GM19467 (cell line): ENCODE measurements around the gene HDLBP.

Experiments used
- ATAC-seq: cut with Tn5 transposase; IDR thresholded peaks from one replicate; pipeline ENCODE4 v1.9.1; 2021; ENCODE audit warnings: mild to moderate bottlenecking, moderate library complexity; ENCODE audit not compliant: unreplicated experiment

HDLBP gene

GRCh38 chr2:241315093-241315878, at the start of gene HDLBP:
Gene HDLBP (minus strand): TSS chr2:241315672. CDS start chr2:241266869, 48,803 bp downstream.
- ATAC-seq: peak; percentile 80

- ATAC-seq: no peak
Observed at GRCh38 chr2:241364781-241365180, 49.3 kb upstream of the HDLBP start.

- ATAC-seq: no peak
Observed at GRCh38 chr2:241363426-241363825, 48.0 kb upstream of the HDLBP start.

- no peak for ATAC-seq
Observed at GRCh38 chr2:241359481-241360045, 44.1 kb upstream of the HDLBP start.

GRCh38 chr2:241358470-241358869, 43.0 kb upstream of the HDLBP start:
- no peak for ATAC-seq

GRCh38 chr2:241357531-241357930, 42.1 kb upstream of the HDLBP start:
- no peak for ATAC-seq

GRCh38 chr2:241356871-241357260, 41.4 kb upstream of the HDLBP start:
- no peak for ATAC-seq

GRCh38 chr2:241355983-241356870, 40.8 kb upstream of the HDLBP start, which contains the start of gene FARP2:
Gene FARP2 (plus strand): TSS chr2:241356285. CDS start chr2:241373108, 16,823 bp downstream.
- peak; percentile 81 for ATAC-seq

GRCh38 chr2:241354668-241355658, 39.5 kb upstream of the HDLBP start:
- ATAC-seq: peak; percentile 25

GRCh38 chr2:241352227-241352626, 36.8 kb upstream of the HDLBP start:
- no peak for ATAC-seq

GRCh38 chr2:241351640-241352031, 36.2 kb upstream of the HDLBP start:
- no peak for ATAC-seq

GRCh38 chr2:241350878-241351639, 35.6 kb upstream of the HDLBP start:
- ATAC-seq: no peak

- no peak for ATAC-seq
Observed at GRCh38 chr2:241350530-241350877, 35.0 kb upstream of the HDLBP start.

- no peak for ATAC-seq
Observed at GRCh38 chr2:241349941-241350340, 34.5 kb upstream of the HDLBP start.

- ATAC-seq: no peak
Observed at GRCh38 chr2:241344925-241345651, 29.6 kb upstream of the HDLBP start.

GRCh38 chr2:241340631-241341163, 25.2 kb upstream of the HDLBP start:
- no peak for ATAC-seq

- no peak for ATAC-seq
Observed at GRCh38 chr2:241339839-241340630, 24.6 kb upstream of the HDLBP start.

- no peak for ATAC-seq
Observed at GRCh38 chr2:241334813-241335212, 19.3 kb upstream of the HDLBP start.
